ENCODE results near the gene F11R.
"Not testable (repeated sequence)": the region's sequence is repeated elsewhere in the genome, so short reads cannot be mapped to it uniquely, and the experiment has no call there.

The F11R gene

GRCh38 chr1:161009602-161010211 is 11.2 kb downstream of the F11R start:
- DNase-seq: no peak

DNA sequence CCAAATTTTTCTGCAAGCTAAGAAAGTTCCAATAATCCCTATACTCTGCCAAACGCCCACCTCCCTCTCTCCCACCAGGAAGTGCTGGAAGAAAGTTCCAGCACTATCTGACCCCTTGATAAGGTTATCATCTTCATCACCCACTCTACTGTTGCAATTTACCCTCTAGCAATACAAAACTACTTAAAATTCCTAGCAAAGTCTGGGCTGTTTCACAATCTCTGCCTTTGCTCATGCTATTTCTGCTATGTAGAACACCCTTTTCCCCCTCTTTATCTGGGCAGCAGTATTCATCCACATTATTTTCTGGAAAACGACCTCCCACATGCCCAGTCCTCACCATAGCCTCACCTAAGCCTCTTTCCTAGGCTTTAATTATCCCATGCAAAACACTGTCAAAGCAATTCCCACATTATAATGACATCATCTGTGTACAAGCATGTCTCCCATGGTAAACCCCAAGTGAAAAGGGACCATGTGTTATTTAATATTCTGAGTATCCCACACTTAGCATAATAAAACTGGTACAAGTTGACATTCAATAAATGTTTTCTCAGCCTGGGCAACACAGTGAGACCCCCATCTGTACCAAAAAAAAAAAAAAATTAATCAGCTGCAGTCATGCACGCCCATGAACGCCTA is 12.0 kb downstream of the F11R start:
- DNase-seq: no peak

- DNase-seq: no peak
Measured at GRCh38 chr1:161007369-161007768, 13.6 kb downstream of the F11R start.

- no peak for DNase-seq
Measured at GRCh38 chr1:161006563-161006962, 14.4 kb downstream of the F11R start.

DNA sequence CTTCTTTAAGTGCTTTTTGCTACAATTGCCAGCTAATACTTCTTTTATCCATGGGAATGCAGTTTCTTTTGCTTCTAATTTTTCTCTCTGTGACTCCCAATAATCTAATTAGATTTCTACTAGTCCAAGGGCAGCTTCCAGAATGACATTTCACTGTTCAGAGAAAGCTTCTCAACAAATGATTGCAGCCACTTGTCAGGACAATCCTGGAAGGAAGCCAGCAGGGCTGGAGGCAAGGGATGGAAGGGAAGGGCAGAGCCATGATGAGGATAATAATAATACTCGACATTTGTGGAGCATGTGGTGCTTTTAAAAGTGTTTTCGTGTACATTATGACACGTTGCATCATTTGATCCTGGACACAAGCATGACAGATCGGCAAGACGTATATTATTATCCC is 19.4 kb downstream of the F11R start:
- no peak for DNase-seq

- no peak for DNase-seq
Measured at GRCh38 chr1:161000736-161001480, 20.0 kb downstream of the F11R start.

DNA sequence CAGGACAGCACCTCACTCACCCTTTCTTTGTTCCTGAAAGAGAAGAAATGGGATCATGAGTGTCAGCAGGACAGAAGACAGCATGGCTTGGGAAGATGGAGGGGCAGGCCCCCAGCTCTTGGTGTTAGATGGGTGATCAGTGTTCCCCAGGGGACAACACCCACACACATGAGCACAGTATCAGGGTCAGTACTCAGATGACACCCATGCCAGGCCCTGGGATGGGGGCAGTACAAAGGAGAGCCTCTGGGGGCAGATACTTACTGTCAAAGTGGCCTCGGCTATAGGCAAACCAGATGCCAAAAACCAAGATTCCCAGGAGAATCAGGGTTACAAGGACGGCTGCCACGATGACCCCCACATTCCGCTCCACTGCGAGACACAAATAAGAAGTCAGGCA is 21.6 kb downstream of the F11R start:
- no peak for DNase-seq

DNA sequence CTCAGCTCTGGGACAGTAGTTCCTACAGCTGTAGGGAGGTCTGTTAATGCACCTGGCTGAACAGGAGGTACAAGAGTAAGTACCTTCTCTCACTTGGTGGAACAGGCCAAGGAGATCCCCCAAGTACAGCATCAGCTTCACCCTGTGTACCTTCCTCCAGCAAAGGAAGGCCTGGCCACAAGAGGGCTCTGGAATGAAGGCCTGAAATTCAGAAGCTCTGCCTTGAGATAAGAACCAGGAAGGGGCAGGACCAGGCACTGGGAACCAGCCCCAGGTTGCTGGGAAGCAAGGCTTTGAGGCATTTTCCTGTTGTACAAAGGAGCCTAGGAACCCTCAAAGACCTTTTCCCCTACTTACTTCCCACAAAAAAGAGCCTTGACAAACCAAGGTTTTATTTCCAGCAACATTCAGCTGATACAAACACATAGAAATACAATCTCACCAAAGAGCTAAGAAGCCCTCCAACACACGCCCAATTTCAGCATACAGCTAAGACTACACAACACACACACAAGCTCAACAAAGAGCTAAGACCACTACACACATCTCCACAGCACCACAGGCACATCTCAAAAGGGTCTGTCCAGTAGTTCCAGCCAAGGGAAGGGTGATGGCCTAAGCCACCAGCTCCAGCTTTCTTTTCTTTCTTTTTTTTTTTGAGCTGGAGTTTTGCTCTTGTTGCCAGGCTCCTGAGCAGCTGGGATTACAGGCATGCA is 23.5 kb downstream of the F11R start:
- DNase-seq: peak; percentile 50

- DNase-seq: no peak
Measured at GRCh38 chr1:160996178-160996577, 24.8 kb downstream of the F11R start.

- peak; percentile 63 for DNase-seq
Measured at GRCh38 chr1:160993544-160994193, 27.3 kb downstream of the F11R start.

DNA sequence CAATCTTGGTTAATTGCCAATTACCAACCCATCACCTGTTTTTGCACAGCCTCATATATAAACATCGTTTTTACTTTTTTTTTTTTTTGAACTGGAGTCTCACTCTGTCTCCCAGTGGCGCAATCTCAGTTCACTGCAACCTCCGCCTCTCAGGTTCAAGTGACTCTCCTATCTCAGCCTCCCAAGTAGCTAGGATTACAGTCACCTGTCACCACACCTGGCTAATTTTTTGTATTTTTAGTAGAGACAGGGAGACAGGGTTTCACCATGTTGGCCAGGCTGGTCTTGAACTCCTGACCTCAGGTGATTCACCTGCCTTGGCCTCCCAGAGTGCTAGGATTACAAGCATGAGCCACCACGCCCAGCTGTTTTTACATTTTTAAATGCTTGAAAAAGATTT is 28.9 kb downstream of the F11R start:
- DNase-seq: not testable (repeated sequence)

DNA sequence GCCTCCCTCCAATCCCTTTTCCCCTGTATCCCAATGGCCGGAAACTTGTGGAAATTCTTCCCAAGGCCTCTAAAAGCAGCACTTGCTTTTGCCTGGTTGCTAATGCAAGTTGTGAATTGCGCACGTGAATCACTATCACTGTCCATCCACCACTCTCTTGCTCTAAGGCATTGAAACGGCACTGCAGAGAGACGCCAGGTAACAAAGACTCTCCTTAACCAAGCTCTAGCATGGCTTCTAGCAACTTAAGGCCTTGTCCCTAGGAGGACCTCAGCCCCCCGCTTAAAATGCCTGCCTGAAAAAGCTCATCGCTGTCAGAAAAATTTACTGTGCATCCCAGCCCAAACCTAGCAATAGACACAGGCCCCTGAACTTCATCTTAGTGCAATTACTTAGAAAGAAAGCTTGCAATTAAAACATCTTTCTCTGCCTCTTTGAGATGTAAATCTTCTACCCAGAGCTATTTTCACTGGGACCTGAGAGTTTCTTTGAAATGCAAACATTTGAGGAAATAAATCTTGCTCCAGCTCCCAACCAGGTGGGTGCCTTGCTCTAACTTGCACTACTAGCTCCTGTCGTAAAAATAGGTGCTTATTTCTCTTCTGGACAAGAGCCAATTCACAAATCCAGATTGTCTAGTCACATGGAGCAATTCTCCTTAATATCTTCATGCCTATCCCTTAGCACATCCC is 33.4 kb downstream of the F11R start:
- no peak for DNase-seq

DNA sequence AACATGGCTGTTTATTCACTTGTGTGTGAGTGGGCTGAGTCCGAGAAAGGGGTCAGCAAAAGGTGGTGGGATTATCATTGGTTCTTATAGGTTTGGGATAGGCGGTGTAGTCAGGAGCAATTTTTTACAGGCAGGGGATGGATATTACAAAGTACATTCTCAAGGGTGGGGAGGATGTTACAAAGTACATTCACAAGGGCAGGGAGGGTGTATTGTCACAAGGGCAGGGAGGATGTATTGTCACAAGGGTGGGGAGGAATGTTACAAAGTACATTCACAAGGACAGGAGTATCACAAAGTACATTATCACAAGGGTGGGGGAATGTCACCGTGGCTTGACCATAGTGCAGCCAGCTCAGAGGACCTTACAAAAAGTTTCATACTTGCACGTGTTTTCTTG is 35.2 kb downstream of the F11R start:
- DNase-seq: no peak

GRCh38 chr1:160981584-160982411 is 39.2 kb downstream of the F11R start:
- no peak for DNase-seq

- no peak for DNase-seq
Measured at GRCh38 chr1:160979286-160979685, 41.7 kb downstream of the F11R start.

DNA sequence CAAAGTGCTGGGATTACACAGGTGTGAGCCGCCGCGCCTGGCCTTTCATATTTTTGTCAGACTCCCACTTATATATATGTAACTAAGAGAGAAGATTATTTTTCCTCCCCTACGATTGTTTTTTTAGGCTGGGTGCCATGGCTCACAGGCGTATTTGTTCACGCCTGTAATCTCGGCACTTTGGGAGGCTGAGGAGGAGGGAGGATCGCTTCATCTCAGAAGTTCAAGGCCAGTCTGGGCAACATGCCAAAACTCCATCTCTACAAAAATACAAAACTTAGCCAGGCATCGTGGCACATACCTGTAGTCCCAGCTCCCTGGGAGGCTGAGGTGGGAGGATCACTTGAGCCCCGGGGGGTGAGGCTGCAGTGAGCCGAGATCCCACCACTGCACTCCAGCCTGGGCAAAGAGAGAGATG is 42.4 kb downstream of the F11R start:
- DNase-seq: no peak

- DNase-seq: no peak
Measured at GRCh38 chr1:160975026-160975425, 45.9 kb downstream of the F11R start.

DNA sequence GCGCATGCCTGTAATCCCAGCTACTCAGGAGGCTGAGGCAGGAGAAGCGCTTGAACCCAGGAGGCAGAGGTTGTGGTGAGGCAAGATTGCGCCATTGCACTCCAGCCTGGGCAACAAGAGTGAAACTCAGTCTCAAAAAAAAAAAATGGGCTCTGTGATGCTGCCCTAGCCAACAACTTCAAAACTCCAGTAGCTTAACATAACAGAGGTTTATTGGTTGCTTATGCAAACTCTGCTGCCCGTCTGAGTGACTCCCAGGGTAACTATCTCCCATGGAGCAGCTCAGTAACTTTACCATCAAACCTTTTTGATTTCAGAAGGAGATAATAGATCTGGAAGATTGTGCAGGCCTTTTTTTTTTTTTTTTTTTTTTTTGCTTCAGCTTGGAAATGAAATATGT is 47.5 kb downstream of the F11R start:
- DNase-seq: no peak

DNA sequence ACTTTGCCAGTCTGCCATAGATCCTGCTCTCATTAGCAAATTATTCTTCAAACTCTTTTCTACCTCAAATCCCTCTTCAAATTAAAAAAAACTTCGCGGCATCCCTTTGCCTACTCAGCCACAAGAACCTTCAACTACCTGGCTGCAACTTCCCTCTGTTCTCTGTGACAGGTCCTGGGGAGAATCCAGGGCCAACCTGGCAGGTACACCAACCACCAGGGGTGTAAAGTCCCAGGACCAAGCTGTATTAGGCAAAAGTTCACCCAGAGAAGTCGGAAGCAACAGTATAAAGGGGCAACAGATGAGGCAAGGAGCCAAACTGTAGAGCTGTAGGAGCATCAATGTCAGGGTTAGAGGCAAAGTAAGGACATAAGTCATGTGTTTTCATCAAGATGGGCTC is 48.0 kb downstream of the F11R start:
- DNase-seq: no peak

DNA sequence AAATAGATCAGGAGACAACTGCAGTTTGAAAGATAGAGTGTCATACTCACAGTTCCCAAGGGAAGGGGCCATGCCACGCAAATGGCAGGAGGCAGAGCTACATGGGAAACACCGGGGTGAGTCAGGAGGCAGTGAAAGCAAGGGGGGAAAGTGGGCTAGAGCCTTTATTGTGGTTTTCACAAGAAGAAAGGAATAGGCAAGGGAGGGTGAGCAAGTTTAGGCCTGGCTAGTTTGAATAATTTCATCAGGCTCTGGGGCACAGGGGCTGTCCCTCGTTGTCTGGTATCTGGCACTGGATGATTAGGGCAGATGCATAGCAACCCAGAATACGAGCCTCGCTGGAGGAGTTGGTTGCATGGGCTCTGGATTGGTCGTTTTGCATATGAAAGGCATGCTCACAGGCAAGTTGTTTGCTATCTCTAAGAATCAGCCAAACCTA is 49.3 kb downstream of the F11R start:
- DNase-seq: no peak

DNA sequence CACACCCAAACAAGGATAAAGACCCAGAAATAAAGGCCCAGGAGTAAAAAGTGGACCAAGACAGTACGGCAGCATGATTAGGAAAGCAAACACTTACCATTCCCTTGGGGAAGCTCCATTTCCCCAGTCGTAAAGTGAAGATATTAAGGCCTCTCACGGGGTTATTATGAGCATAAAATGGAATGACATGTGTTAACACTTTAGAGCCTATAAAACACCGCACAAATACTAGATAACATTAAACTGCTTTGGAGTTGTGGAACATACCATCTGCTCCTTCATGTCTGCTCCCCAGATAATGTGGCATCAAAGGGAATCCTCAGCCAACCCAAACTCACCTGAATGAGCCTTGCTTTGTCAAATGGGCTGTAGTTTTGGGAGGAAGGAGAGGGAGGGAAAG is 57.4 kb downstream of the F11R start:
- DNase-seq: no peak

Measured in fibroblast of skin of back (primary cell).